ENCODE results near the gene TMEM229A.
"Not testable (repeated sequence)": the region's sequence is repeated elsewhere in the genome, so short reads cannot be mapped to it uniquely, and the experiment has no call there.

TMEM229A gene

DNA sequence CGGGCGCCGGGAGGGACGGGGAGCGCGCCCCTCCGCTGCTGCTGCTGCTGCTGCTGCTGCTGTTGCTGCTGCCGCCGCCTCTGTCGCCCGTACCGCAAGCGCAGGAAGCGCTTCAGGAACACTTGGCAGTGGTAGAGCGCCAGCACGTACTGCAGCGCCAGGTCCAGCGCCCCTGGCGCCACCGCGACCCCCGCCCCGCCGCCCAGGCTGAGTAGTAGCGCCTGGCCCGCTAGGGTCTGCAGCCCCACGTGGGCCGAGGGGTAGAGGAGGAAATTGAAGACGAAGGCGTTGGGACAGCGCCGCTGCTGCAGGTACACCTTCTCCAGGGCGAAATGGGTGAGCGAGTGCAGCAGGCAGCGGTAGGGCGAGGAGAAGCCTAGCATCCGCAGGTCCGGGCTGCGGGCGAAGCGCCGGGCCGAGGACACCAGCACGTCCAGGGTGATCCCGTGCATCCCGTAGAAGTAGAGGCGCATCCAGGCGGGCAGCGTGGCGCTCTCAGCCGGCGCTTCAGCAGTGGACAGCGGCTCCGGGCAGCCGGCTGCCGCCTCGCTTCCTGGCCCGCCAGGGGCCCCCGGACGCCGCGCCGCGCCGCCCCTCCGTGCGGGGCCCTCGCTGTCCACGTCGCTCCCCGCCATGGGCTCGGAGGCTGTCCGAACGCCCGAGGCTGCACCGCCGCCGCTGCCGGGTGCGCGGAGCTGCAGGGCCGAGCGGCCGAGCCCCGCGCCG is at the start of gene TMEM229A:
TSS of gene TMEM229A (minus strand) at position 699 of the 726 bp plus-strand sequence. CDS start at position 635, 64 bp downstream.
- DNase-seq (ENCODE audit: low read depth) = no peak

DNA sequence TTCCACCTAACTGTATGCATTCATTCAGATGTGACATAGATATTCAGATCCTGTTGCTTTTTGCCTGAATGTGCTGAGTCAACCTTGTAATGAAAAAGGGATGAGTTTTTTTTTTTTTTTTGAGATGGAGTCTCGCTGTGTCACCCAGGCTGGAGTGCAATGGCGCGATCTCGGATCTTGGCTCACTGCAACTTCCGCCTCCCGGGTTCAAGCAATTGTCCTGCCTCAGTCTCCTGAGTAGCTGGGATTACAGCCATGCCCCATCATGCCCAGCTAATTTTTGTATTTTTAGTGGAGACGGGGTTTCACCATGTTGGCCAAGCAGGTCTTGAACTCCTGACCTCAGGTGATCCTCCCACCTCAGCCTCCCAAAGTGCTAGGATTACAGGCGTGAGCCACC is 49.4 kb upstream of the TMEM229A start:
- not testable (repeated sequence) for DNase-seq (ENCODE audit: low read depth)

DNA sequence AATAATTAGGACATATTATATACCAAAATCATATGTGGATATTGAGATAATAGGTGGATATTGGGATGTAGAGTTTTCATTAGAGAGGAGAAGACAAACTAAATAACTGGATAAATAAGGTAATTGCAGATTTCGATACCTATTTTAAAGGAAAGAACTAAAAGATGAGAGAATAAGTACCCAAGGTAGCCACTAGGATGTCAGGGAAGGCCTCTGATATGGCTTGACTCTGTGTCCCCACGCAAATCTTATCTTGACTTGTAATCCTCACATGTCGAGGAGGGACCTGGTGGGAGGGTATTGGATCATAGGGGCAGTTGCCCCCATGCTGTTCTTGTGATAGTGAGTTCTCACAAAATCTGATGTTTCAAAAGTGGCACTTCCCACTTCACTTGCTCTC is 44.7 kb upstream of the TMEM229A start:
- no peak for DNase-seq (ENCODE audit: low read depth)

DNA sequence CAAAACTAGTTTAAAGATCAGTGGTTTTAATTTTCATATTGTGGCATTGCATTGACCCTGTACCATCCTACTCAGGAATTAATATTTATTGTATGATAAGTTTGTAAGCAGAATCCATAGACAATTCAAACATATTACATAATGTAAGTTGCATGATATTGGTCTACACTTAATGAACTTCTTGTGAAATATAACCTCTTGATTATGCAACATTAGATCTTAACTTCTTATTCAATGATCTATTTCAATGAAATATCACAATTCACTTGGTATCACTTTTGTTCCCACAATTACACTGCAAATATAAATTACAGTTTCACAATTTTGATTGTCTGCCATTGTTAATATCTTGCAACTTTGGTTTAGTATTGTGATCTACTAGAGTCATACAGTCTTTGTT is 44.0 kb upstream of the TMEM229A start:
- no peak for DNase-seq (ENCODE audit: low read depth)

DNA sequence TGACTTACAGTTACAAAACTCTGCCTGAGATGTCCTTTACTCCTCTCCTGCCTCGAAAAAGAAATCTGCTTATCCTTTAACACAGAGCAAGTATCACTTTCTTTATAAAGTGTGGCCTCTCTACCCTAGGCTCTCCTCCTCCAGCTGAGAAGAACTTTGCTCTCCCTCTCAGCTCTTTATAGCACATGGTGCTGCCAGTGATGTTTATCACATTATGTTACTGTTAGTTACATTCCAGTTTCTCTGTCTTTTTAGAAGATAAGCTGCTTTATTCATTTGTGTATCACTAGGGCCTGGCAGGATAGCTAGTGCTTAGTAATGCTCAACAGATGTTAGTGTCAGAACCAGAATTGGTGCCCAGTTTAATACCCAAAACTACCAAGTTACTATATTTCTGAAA is 41.1 kb upstream of the TMEM229A start:
- no peak for DNase-seq (ENCODE audit: low read depth)

DNA sequence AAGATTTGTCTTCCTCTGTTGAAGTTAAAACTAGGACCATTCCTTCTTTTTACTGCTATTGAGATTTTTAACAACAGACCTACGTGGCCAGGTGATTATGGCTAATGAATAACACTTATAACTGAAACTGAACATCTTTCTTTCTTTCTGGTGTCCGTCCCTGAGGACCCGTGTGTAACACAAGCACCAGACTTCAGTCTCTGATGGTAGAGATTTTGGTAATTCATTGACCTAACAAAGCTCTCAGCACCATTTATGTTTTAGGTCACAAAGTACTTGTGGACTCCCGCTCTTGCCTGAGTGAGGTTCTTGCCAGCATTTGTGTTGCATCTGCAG is 40.4 kb upstream of the TMEM229A start:
- DNase-seq (ENCODE audit: low read depth) = no peak

DNA sequence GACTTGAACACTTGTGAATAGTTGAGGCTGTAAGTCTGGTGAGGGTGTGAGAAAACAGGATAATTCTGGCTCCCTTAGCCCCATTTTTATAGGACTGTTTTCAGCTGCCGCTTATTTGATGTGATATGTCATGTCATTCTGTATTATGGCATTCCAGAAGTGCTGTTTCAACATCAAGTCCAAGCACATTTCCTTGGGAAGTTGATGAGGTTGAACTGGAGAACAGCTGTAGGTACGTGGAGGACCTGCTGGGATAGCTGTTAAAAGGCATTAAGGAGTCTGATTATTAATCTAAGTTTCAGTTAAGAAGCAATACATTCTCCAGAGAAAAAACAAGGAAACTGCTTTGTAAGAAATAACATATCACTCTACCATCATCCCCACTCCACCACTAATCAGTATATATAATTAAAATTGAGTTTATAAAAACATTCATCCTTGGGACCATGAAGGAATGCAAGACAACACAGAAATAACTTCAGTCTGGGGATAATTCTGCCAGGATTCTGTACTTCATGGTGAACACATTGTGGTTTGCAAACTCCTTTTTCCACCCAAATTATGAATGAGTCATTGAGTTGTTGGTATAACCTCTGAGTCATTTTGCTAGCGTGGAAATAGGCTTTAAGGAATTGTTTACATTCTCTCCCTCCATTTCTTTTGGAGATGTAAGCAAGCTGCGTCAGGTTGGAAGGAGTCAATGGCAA is 39.9 kb upstream of the TMEM229A start:
- DNase-seq (ENCODE audit: low read depth) = no peak

DNA sequence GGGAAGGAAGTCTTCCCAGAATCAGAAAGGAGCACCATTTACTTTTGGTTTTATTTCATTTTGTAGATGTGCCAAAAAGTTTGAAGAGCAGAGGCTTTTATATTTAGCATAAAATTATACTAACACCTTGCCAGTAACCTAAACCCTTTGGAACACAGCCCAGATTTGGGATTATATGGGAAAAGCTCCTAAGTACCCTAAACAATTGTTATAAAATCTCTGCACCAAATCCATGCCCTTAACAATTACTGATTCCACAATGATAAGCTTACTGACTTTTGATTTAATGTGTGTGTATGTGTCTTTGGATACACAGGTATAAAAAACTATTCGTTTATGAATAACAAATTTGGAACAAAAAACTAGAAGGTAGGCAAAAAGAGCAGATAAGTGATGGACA is 39.0 kb upstream of the TMEM229A start:
- DNase-seq (ENCODE audit: low read depth) = no peak

DNA sequence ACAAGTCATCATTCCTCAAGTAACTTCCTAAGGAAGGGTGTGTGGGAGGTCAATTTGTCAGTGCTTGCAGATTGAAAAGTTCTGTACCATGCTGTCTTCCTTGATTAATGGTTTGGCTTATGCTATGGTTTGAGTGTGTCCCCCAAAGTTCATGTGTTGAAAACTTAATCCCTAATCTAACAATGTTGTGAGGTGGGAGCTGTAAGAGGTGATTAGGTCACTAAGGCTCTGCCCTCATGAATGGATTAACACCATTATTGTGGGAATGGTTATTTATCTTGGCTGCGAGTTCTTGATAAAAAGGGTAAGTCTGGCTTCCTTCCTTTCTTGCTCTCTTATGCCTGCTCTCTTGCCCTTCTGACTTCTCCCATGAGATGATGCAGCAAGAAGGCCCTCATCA is 29.3 kb upstream of the TMEM229A start:
- no peak for DNase-seq (ENCODE audit: low read depth)

DNA sequence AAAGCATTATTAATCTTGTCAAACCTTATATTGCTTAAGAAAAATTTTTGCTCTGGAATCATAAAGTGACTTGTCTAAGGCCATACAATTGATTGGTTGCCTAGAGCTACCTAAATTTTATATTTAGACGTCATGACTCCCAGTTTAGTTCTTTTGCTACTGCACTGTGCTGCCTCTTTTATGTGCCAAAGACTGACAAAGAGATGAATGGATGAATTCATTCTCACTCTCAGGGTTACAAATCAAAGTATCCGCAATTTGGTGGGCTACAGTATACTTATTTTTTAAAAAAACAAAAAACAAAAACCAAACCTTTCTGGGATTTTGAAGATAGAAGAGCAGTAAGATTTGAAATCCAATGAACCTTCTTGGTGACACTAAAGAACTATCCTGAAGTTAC is 27.7 kb upstream of the TMEM229A start:
- no peak for DNase-seq (ENCODE audit: low read depth)

DNA sequence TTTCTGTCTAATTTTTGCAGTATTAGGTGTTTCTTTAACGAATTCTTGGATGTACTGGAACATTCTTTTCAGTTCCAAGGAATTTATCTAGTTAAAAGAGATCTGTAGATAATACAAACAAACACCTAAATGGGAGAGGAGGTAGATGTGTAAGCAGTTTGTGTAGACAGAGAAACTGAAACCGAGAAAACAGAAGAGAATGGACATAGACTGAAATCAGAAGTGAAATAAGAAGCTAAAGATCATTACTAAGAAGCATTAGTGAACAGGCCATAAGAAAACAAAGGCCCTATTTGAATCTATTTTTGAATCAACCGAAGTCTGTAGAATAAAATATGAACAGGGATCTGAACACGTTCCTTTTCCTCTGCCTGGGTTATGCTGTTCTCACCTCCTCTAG is 26.5 kb upstream of the TMEM229A start:
- no peak for DNase-seq (ENCODE audit: low read depth)

DNA sequence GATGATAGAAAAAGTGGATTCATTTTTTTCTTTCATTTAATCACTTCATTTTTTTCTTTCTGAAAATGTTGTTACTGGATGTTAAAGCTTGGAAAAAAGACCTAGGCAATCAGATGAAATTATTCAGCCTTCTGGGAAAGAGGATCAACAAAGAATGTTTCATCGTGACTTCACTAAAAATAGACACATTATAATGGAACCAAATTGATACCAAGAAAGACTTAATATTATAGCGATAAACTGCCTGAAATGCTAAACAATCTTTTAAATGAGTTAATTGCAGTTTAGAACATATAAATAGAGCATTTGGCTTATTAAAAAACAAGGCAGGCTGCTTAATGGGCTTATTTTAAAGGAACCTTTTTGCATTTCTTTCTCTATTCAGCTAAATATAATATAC is 25.6 kb upstream of the TMEM229A start:
- DNase-seq (ENCODE audit: low read depth) = no peak

DNA sequence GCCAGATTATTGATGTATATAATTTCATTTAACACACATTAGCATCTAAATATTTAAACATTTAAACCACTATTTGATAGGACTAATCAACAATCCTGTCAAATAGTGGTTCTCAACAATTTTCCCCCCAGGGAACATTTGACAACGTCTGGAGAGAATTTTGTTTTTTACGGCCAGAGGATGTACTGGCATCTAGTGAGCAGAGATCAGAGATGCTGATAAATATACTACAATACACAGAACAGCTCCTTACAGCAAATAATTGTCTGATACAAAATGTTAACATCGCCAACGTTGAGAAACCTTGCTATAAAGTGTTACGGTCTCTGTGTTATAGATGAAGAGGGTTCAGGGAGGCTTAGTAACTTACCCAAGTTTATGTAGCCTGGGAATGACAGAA is 25.0 kb upstream of the TMEM229A start:
- no peak for DNase-seq (ENCODE audit: low read depth)

DNA sequence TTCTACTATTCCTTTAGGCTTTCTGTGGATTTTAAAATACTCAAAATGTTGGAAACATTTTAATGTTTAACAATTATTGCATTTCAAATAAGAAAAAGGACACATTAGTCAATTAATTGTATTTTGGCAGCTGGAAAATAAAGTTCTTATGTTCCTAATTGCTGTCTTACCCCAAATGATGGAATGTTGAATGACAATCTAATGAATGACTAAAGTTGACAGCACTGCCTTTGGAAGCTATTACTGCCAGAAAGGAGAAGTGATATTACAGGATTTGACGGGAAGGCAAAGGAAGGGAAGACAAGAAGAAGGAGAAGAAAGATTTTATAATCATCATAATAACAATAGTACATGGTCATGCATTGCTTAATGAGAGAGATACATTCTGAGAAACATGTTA is 23.4 kb upstream of the TMEM229A start:
- no peak for DNase-seq (ENCODE audit: low read depth)

DNA sequence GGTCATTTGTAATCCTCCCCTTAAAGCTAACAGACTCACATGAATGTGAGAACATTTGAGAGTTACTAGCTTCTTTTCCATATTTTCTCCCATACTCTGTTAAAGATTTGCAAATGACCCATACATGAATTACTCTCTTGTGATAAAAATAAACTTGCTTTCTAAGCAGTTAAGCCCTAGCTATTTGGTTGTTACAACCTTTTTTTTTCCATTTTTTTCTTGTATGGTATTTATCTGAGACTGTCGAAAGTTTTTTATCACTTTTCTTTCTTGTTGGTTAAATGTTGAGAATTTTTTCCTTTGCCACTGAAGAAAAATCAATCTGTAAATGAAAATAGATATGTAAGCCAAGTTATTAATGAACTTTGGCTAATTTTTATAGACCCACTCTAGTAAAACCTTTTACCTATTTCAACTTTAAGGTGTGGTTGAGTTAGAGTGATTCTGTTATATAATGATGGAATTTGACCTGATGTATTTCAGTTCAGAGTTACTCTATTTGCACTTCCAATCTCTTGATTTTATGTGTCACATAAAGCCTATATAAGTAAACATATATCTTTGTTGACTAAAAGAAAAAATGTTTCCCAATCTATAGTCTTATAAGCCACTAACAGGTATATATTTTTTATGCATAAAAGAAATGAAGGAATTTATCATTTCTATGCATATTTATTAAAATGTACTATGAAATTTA is 19.0 kb upstream of the TMEM229A start:
- no peak for DNase-seq (ENCODE audit: low read depth)

DNA sequence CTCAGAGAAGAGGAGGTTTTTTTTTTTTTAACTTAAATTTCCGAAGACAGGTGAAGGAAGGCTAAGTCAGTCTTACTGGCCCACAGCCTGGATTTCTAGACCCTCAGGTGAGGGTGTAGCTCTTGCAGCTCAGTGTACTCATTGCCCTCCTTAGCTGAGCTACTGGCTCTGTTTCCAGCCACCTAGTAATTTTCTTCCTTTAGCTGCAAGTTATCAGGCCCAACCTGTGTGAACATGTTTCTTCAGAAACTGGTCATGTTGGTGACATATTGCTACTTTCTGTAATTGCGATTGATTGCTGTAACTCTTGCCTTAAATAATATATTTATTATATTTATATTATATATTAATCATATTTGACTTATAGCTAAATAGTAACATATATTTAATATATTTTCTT is 10.0 kb upstream of the TMEM229A start:
- DNase-seq (ENCODE audit: low read depth) = no peak

DNA sequence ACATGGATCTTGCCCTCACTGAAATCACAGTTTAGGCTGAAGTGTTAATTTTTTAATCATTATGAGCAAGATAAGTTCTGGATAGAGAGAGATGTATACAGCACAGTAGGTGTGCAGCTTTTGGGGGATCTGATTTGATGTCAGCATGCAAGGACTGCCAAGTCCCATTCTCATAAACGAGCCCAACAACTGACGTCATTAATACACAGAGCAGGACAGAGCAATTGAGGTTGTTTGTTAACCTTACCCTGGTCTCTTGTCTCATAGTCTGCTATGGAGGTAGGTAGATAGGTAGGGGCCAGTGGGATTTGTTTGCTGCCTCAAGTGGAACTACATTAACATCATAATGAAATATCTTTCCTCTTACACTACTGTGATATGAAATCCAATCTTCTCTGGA is 8.6 kb upstream of the TMEM229A start:
- DNase-seq (ENCODE audit: low read depth) = no peak

DNA sequence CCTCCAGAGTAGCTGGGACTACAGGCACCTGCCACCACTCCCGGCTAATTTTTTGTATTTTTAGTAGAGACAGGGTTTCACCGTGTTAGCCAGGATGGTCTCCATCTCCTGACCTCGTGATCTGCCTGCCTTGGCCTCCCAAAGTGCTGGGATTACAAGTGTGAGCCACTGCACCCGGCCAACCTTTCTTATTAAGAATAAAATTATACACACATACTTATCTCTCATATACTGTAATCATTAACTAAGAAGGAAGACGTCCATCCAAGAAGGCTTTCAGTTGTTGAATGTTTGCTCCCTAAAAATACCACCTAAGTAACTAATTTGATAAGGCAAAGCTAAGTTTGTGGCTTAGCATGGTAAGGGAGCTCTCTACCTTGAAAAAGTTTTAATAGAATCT is 5.0 kb upstream of the TMEM229A start:
- DNase-seq (ENCODE audit: low read depth) = not testable (repeated sequence)

DNA sequence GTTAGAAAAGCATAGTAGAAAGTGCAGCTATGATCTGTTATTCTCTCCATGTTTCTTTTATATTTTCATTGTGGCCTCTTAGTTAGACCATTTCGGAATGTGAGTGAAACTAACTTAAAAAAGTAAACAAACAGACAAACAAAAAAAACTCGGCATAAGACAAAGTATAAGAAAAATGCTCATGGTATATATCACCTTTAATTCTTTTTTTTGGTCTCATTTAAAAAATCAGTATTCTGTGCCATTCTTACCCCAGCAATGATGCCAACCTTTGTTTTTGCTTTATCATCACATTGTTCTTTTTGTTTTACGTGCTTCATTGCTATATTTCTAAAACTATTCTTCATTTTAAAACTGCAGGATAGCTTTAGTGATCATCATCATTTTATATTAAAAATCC is 2.8 kb upstream of the TMEM229A start:
- no peak for DNase-seq (ENCODE audit: low read depth)

DNA sequence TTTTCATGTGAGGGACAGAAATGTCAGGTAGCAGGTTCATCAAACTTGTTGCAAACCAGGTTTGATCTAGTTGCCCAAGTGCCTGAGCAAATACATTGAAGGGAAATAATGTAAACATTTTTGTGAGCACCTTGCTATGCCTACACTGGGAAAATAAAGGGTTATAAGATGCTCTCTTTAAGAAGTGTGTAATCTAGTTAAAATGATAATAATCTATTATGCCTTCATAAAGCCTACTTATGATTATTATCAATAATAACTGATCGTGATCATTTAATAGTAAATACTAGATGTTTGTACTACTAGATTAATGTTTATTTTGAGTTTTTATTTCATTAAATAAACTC is 1.9 kb upstream of the TMEM229A start:
- no peak for DNase-seq (ENCODE audit: low read depth)

DNA sequence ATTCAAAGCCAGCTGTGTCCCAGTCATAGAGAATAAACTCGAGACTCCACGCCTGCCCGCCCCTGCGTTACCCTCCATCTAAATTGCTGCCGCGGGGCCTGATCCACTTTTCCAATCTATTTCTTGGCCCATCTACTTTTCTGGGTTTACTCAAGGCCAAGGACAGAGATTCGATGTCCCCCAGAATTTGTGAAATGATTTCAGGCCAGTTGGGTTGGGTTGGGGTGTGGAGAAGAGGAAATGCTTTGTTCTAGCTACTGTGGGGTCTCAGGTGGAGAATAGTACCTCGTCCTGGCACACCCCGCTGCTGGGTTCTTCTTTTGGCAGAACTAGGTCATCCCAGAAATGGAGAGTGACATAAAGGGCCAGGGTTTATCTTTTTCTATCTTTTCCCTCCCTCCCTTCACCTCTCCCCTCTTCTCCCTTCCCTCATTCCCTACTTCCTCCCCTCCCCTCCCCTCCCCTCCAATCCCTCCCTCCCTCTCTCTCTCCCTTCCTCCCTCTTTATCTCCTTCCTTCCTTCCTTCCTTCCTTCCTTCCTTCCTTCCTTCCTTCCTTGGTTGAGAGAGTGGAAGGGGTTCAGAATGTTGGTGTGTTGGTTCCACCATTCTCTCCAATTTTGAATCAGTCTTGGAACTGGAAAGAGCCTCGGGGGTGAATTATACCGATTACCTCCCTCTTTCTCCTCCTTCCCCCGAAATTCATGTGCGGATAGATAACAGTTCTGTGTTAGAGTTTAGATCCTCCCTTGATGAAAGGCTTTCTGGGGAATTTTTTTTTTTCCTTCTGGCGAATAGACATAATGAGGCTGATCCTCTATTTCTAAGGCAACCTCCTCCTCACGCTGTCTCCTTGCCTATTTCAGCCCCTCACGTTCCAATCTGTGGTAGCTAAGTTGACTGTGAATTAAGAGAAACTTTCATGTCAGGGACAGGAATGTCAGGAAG is 1.2 kb upstream of the TMEM229A start:
- DNase-seq (ENCODE audit: low read depth) = no peak

DNA sequence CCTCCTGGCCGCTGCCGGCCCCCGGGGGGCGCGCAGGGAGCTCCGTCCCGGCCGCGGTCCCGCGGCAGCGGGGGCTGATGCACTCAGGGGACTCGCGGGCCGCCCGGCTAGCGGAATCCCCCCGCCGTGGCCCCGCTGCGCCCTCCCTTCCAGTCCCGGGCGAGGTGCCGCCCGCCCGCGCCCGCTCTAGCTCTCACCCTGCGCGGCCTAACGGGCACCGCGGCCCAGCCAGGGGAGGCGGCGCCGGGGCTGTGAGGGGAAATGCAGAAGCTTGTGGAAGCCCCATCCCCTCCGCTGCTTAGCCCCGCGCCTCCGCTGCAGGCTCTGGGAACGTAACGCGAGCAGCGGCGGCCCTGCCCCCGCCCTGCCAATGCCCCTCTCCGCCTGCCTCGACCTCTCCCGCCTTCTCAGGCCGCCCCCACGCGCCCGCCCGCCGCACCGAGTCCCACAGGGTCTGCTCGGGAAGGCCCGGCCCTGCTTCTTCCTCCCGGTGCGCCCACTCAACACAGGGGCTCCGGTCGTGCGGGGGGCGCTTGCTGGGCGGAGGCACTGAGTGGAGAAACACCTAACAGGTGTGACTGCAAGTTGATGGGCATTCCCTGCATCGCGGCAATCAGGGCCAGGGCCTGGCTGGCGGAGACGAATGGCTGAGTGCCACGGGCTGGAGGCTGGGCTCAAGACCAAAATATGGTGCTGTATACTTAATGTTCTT is 384 bp upstream of the TMEM229A start:
- no peak for DNase-seq (ENCODE audit: low read depth)

Measured in activated T-cell treated with anti-CD3 and anti-CD28 coated beads for 1 hour (primary cell).